GM21528 (cell line): ENCODE data around the gene EME2.
"Not testable (repeated sequence)": the region's sequence is repeated elsewhere in the genome, so short reads cannot be mapped to it uniquely, and the experiment has no call there.

Source experiments
- ATAC-seq: cut with Tn5 transposase; IDR thresholded peaks from one replicate; pipeline ENCODE4 v1.9.1; 2021; ENCODE audit warnings: mild to moderate bottlenecking, moderate library complexity; ENCODE audit not compliant: unreplicated experiment, low FRiP score

EME2 gene

GRCh38 chr16:1789643-1790045 lies 17.0 kb downstream of the EME2 start:
- ATAC-seq, result no peak

GRCh38 chr16:1790261-1790610 lies 17.6 kb downstream of the EME2 start:
- ATAC-seq, result no peak

- ATAC-seq, result no peak
Observed at GRCh38 chr16:1790611-1791255, 18.1 kb downstream of the EME2 start.

- no peak for ATAC-seq
Observed at GRCh38 chr16:1791256-1791942, 18.8 kb downstream of the EME2 start.

- ATAC-seq, result no peak
Observed at GRCh38 chr16:1791943-1792812, 19.6 kb downstream of the EME2 start.

- no peak for ATAC-seq
Observed at GRCh38 chr16:1792836-1793577, 20.4 kb downstream of the EME2 start.

DNA sequence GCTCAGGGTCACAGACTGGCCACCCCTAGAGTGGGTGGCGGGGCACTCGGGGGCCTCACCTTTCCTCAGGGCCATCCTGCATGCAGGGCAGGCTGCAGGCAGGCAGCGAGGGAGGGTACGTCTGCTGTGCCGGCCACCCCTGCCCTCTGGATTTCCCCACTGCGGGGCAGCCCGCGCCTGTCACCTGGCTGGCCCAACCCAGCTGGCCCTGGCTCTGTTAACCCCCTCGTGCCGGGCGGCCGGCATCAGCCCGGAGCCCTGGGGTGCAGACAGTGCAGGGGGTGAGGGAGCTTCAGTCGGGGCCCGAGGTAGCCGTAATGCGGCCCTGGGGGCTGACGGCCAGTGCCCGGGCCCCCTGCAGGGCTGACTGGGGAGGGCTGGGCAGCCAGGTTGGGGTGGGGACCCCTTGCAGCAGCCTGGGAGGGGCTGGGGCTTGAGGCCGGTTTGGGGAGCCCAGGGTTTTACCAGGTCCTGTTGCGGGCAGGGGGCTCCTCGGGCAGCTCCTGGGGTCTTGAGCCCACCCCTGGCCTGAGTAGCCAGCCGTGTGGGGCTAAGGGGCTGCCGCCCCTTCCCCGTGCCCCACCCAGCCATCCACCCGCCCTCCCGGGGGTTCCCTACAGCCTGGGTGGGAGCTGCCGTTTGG lies 21.1 kb downstream of the EME2 start, which contains the start of gene IGFALS:
Gene IGFALS (minus strand): TSS at position 128 of the 643 bp plus-strand sequence. CDS start 53 bp downstream, at position 75.
- ATAC-seq, result no peak

GRCh38 chr16:1794221-1794871 lies 21.7 kb downstream of the EME2 start:
- ATAC-seq, result no peak

- ATAC-seq, result no peak
Observed at GRCh38 chr16:1794908-1795666, 22.5 kb downstream of the EME2 start.

GRCh38 chr16:1799263-1799662 lies 26.7 kb downstream of the EME2 start:
- not testable (repeated sequence) for ATAC-seq

DNA sequence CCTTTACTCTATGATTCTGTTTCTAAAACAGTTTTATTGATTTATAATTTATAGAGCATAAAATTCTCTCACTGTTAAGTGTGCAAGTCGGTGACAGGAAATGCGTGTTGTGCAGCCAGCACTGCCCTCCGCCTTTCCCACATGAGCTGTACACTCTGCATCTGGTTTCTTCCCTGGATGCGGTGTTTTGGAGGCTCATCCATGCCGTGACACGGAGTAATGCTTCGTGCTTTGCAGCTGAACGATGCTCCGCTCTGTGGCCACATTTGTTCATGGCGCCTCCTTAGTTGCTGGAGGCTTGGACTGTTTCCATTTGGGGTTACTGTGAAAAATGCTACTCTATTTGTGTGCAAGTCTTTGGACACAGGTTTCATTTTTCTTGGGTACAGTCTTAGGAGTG lies 28.1 kb downstream of the EME2 start:
- no peak for ATAC-seq

- no peak for ATAC-seq
Observed at GRCh38 chr16:1807626-1808025, 35.0 kb downstream of the EME2 start.

- no peak for ATAC-seq
Observed at GRCh38 chr16:1808691-1809090, 36.1 kb downstream of the EME2 start.

- ATAC-seq, result no peak
Observed at GRCh38 chr16:1809281-1809801, 36.7 kb downstream of the EME2 start.

- ATAC-seq, result no peak
Observed at GRCh38 chr16:1810106-1810505, 37.5 kb downstream of the EME2 start.

DNA sequence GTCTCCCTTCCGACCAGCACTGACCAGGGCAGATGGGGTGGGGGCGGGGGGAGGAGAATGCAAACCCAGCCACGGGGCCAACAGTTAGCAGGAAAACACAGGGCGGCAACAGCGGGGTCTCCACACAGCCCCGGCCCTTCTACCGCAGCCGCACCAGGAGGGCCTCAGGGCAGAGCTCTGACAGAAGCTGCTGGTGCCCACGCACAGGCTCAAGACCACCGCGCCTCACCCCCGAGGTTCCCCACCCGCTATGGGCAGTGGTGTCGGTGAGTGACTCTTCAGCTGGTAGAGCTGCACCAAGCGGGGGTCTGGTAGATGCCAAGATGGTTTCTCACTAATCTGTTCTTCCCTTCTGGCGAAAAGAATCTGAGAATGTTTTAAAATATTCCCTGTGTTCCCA lies 37.9 kb downstream of the EME2 start:
- ATAC-seq, result no peak

- no peak for ATAC-seq
Observed at GRCh38 chr16:1812732-1813163, 40.1 kb downstream of the EME2 start.

DNA sequence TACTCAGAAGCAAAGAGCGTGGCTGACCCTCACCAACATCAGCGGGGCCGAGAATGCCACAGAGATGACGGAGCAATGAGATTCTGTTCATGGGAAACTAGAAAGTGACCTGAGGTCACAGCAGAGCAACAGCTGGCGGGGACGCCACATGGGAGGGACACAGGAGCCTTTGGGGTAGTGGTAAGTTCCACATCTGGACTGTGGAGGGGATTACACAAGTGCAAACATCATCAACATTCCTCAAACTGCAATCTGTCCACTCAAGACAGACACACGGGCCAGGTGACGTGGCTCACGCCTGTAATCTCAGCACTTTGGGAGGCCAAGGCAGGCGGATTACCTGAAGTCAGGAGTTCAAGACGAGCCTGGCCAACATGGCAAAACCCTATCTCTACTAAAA lies 42.9 kb downstream of the EME2 start:
- no peak for ATAC-seq
